Astrocyte (in vitro differentiated cells and primary cell): ENCODE measurements around the gene TBC1D16. TPM values are rescaled to one million over a fixed set of nuclear protein-coding genes. Genes with fewer than 3 reads are reported as not detected.

ENCODE experiments used
- DNase-seq: peaks from one replicate; pipeline ENCODE4 v3.0.0-alpha.2; 2010; ENCODE audit warnings: low read depth
- FAIRE-seq: peaks from 2 replicates; lab custom pipeline; 2011; peaks lifted over from hg19 to GRCh38; lab: Jason Lieb, UNC
- H2AFZ ChIP-seq: 2 replicates; pipeline ENCODE4 v1.6.0; 2012; ENCODE audit warnings: low read depth, low read length, inconsistent platforms
- H3K27ac ChIP-seq: 2 replicates; pipeline ENCODE4 v1.5.1; 2011; ENCODE audit warnings: low read depth, low read length, inconsistent platforms
- H3K27me3 ChIP-seq: 2 replicates; pipeline ENCODE4 v1.6.0; 2011; ENCODE audit warnings: low read length, inconsistent platforms; ENCODE audit not compliant: insufficient read depth
- H3K36me3 ChIP-seq: 2 replicates; pipeline ENCODE4 v1.5.1; 2011; ENCODE audit warnings: low read length, inconsistent platforms; ENCODE audit not compliant: insufficient read depth
- H3K4me1 ChIP-seq: 2 replicates; pipeline ENCODE4 v1.5.1; 2011; ENCODE audit warnings: low read length, inconsistent platforms; ENCODE audit not compliant: insufficient read depth
- H3K4me2 ChIP-seq: 2 replicates; pipeline ENCODE4 v1.6.0; 2012; ENCODE audit warnings: low read length, inconsistent platforms
- H3K4me3 ChIP-seq: 2 replicates; pipeline ENCODE4 v1.5.1; 2011; ENCODE audit warnings: low read depth, mild to moderate bottlenecking, low read length, inconsistent platforms; ENCODE audit not compliant: insufficient read depth
- H3K79me2 ChIP-seq: 2 replicates; pipeline ENCODE4 v1.6.0; 2012; ENCODE audit warnings: mild to moderate bottlenecking, low read length, inconsistent platforms; ENCODE audit not compliant: insufficient read depth
- H3K9ac ChIP-seq: 2 replicates; pipeline ENCODE4 v1.6.0; 2012; ENCODE audit warnings: mild to moderate bottlenecking, low read length, inconsistent platforms
- H3K9me3 ChIP-seq: 2 replicates; pipeline ENCODE4 v1.5.1; 2012; ENCODE audit warnings: low read depth, mild to moderate bottlenecking, low read length, inconsistent platforms; ENCODE audit not compliant: insufficient read depth
- H4K20me1 ChIP-seq: 2 replicates; pipeline ENCODE4 v1.6.0; 2012; ENCODE audit warnings: low read length, inconsistent platforms; ENCODE audit not compliant: insufficient read depth
- H3K27ac Mint-ChIP-seq: one replicate; pipeline ENCODE4 v1.8.0; 2021; ENCODE audit warnings: mild to moderate bottlenecking, mixed read lengths; ENCODE audit not compliant: unreplicated experiment
- H3K27me3 Mint-ChIP-seq: one replicate; pipeline ENCODE4 v1.8.0; 2021; ENCODE audit warnings: low read depth, mixed read lengths; ENCODE audit not compliant: unreplicated experiment
- H3K36me3 Mint-ChIP-seq: one replicate; pipeline ENCODE4 v1.8.0; 2021; ENCODE audit warnings: low read depth, mixed read lengths; ENCODE audit not compliant: unreplicated experiment
- H3K4me1 Mint-ChIP-seq: one replicate; pipeline ENCODE4 v1.8.0; 2021; ENCODE audit warnings: low read depth, mixed read lengths; ENCODE audit not compliant: unreplicated experiment
- H3K4me3 Mint-ChIP-seq: one replicate; pipeline ENCODE4 v1.8.0; 2021; ENCODE audit warnings: mild to moderate bottlenecking, moderate library complexity, mixed read lengths; ENCODE audit not compliant: unreplicated experiment
- H3K9me3 Mint-ChIP-seq: one replicate; pipeline ENCODE4 v1.8.0; 2021; ENCODE audit warnings: mild to moderate bottlenecking, mixed read lengths; ENCODE audit not compliant: unreplicated experiment
- CTCF ChIP-seq: IDR thresholded peaks from 2 replicates; pipeline ENCODE4 v1.5.1; 2011; ENCODE audit warnings: low read depth, mild to moderate bottlenecking, inconsistent platforms, low read length, moderate library complexity; ENCODE audit not compliant: insufficient read depth
- EZH2 ChIP-seq: IDR thresholded peaks from 2 replicates; pipeline ENCODE4 v1.6.1; 2012; ENCODE audit warnings: mild to moderate bottlenecking, low read length, inconsistent platforms; ENCODE audit not compliant: insufficient read depth
- total RNA-seq: library from RNA; stranded (reverse); gene quantifications from 2 replicates; pipeline ENCODE4 v1.2.1, GENCODE V29; 2021

The TBC1D16 gene
- total RNA-seq, 1 donor from 2014 or later, result 37.6 TPM

GRCh38 chr17:79969906-79970305, 65.8 kb downstream of the TBC1D16 start:
- no peak overlapping the region for H2AFZ ChIP-seq
- peaks cover 9% of the 10 kb centered on the region for H3K4me1 Mint-ChIP-seq

GRCh38 chr17:79968116-79968515, 67.6 kb downstream of the TBC1D16 start:
- Histone ChIP-seq H3K4me2 (no peak overlapping the region), H3K27ac (no peak overlapping the region), H2AFZ (no peak overlapping the region), H3K9ac (no peak overlapping the region), H3K4me1 (no peaks in the 10 kb centered on the region), H3K36me3 (peaks cover 3% of the 10 kb centered on the region), H3K4me3 (no peak overlapping the region), H3K79me2 (peaks cover 4% of the 10 kb centered on the region), H4K20me1 (peaks cover 17% of the 10 kb centered on the region), H3K27me3 (no peaks in the 10 kb centered on the region), H3K9me3 (no peaks in the 10 kb centered on the region)
- Mint-ChIP-seq H3K4me3 (no peak overlapping the region), H3K4me1 (peaks cover 6% of the 10 kb centered on the region), H3K36me3 (peaks cover 24% of the 10 kb centered on the region), H3K27ac (no peak overlapping the region), H3K27me3 (no peaks in the 10 kb centered on the region), H3K9me3 (no peaks in the 10 kb centered on the region)
- FAIRE-seq (no peak), DNase-seq (no peak)
- TF ChIP-seq EZH2 (no peak), CTCF (no peak)

More at GRCh38 chr17:79969906-79970305, 65.8 kb downstream of the TBC1D16 start:
- H4K20me1 ChIP-seq, result peaks cover 17% of the 10 kb centered on the region
- H3K36me3 ChIP-seq, result peaks cover 3% of the 10 kb centered on the region
- peaks cover 4% of the 10 kb centered on the region for H3K79me2 ChIP-seq
- H3K4me3 ChIP-seq, result no peak overlapping the region
- H3K4me3 Mint-ChIP-seq, result no peak overlapping the region
- no peaks in the 10 kb centered on the region for H3K9me3 Mint-ChIP-seq
- H3K27me3 Mint-ChIP-seq, result no peaks in the 10 kb centered on the region
- FAIRE-seq (no peak), DNase-seq (no peak)
- H3K9ac ChIP-seq, result no peak overlapping the region
- H3K36me3 Mint-ChIP-seq, result peaks cover 20% of the 10 kb centered on the region
- no peak overlapping the region for H3K27ac Mint-ChIP-seq
- no peak overlapping the region for H3K4me2 ChIP-seq
- no peak overlapping the region for H3K27ac ChIP-seq
- no peaks in the 10 kb centered on the region for H3K9me3 ChIP-seq
- H3K27me3 ChIP-seq, result no peaks in the 10 kb centered on the region
- peaks cover 2% of the 10 kb centered on the region for H3K4me1 ChIP-seq
- TF ChIP-seq CTCF, result no peak
- no peak for TF ChIP-seq EZH2

GRCh38 chr17:79966681-79967080, 69.0 kb downstream of the TBC1D16 start:
- no peak overlapping the region for H2AFZ ChIP-seq
- Mint-ChIP-seq H3K4me1 (peaks cover 6% of the 10 kb centered on the region), H3K9me3 (no peaks in the 10 kb centered on the region), H3K27ac (no peak overlapping the region), H3K36me3 (peaks cover 20% of the 10 kb centered on the region), H3K27me3 (no peaks in the 10 kb centered on the region), H3K4me3 (no peak overlapping the region)
- no peak for FAIRE-seq
- no peak overlapping the region for H3K4me3 ChIP-seq
- no peaks in the 10 kb centered on the region for H3K36me3 ChIP-seq
- H3K27ac ChIP-seq, result no peak overlapping the region
- no peaks in the 10 kb centered on the region for H3K9me3 ChIP-seq
- no peak for DNase-seq
- H3K9ac ChIP-seq, result no peak overlapping the region
- peaks cover 4% of the 10 kb centered on the region for H3K79me2 ChIP-seq
- H4K20me1 ChIP-seq, result peaks cover 17% of the 10 kb centered on the region
- no peaks in the 10 kb centered on the region for H3K4me1 ChIP-seq
- no peak overlapping the region for H3K4me2 ChIP-seq
- TF ChIP-seq CTCF (no peak), EZH2 (no peak)
- no peaks in the 10 kb centered on the region for H3K27me3 ChIP-seq
